ENCODE data around the gene SPAG9. TPM values are rescaled to one million over a fixed set of nuclear protein-coding genes. Genes with fewer than 3 reads are reported as not detected.
A peak's percentile ranks its signal among the peaks of the same experiment; 100 is the strongest.

The SPAG9 gene
- total RNA-seq, 1 experiment from 2014 or later, result 130 TPM

DNA sequence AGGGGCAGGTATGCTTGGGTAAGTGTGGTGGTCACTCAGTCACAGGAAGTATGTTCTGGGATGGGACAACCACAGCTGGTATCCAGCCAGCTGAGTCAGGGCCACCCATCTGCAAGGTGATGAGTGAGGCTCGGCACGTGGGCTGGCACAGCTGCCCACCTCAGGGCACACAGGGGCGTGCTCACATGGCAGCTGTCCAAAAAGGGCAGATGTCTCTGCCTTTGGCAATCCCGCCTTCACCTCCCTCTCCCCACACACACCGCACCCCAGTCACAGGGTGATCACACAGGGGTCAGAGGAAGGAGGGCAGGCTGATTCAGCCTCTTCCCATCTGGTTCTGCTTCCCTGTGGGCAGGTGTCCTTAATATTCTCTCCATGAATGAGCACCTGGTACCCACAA, 168.7 kb downstream of the SPAG9 start:
- H3K4me3 Mint-ChIP-seq (ENCODE audit: unreplicated experiment), result no peak overlapping the region
- TF ChIP-seq, protein P1, sequence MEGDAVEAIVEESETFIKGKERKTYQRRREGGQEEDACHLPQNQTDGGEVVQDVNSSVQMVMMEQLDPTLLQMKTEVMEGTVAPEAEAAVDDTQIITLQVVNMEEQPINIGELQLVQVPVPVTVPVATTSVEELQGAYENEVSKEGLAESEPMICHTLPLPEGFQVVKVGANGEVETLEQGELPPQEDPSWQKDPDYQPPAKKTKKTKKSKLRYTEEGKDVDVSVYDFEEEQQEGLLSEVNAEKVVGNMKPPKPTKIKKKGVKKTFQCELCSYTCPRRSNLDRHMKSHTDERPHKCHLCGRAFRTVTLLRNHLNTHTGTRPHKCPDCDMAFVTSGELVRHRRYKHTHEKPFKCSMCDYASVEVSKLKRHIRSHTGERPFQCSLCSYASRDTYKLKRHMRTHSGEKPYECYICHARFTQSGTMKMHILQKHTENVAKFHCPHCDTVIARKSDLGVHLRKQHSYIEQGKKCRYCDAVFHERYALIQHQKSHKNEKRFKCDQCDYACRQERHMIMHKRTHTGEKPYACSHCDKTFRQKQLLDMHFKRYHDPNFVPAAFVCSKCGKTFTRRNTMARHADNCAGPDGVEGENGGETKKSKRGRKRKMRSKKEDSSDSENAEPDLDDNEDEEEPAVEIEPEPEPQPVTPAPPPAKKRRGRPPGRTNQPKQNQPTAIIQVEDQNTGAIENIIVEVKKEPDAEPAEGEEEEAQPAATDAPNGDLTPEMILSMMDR (IDR thresholded peaks at IDR 0.05; ENCODE audit: insufficient read depth in 1 of 2, low read depth in 1 of 2, low read length in 1 of 2, severe bottlenecking in 1 of 2, unreplicated experiment in 1 of 2), result no peak
- no peaks in the 10 kb centered on the region for H3K9me3 ChIP-seq
- no peaks in the 10 kb centered on the region for H3K27me3 ChIP-seq (replicated peaks; ENCODE audit: control insufficient read depth, insufficient read depth, low read length)
- peak in 1 of 2 experiments; percentile 54 for DNase-seq
- intact Hi-C loops (cut with micrococcal nuclease; ENCODE audit: unreplicated experiment), result no loop called here
- H3K4me1 Mint-ChIP-seq (ENCODE audit: low read depth, unreplicated experiment), result peaks cover 31% of the 10 kb centered on the region
- peaks cover 28% of the 10 kb centered on the region for H3K4me1 ChIP-seq
- H3K4me3 ChIP-seq (ENCODE audit: low read depth, low read length), result no peak overlapping the region
- no TSS peak for BruUV-seq (replicated peaks)
- H3K36me3 Mint-ChIP-seq (ENCODE audit: insufficient read depth, unreplicated experiment), result peaks cover 7% of the 10 kb centered on the region
- POLR2A ChIA-PET, result interaction anchor here (1.4 kb wide), 1 partner anchor 86 kb away, joined by 7 read pairs; the partner anchor contains the start of gene TOB1
- H3K27me3 Mint-ChIP-seq (ENCODE audit: insufficient read depth, unreplicated experiment), result no peaks in the 10 kb centered on the region
- no peak overlapping the region for H3K27ac Mint-ChIP-seq (ENCODE audit: unreplicated experiment)
- H3K9me3 Mint-ChIP-seq (ENCODE audit: unreplicated experiment), result no peaks in the 10 kb centered on the region
- no peaks in the 10 kb centered on the region for H3K36me3 ChIP-seq (ENCODE audit: control insufficient read depth, insufficient read depth, low read length)
- CTCF ChIA-PET, result interaction anchor here (0.6 to 8.0 kb wide), 4 partner anchors 99 to 172 kb away, joined by 3 to 186 read pairs (median 4); no protein-coding TSS in a partner anchor

- TF ChIP-seq, protein P1 (IDR thresholded peaks at IDR 0.05; ENCODE audit: insufficient read depth in 1 of 2, low read depth in 1 of 2, low read length in 1 of 2, severe bottlenecking in 1 of 2, unreplicated experiment in 1 of 2), result peak; percentile 99
- Mint-ChIP-seq H3K9me3 (ENCODE audit: unreplicated experiment) (no peaks in the 10 kb centered on the region), H3K36me3 (ENCODE audit: insufficient read depth, unreplicated experiment) (peaks cover 7% of the 10 kb centered on the region), H3K27me3 (ENCODE audit: insufficient read depth, unreplicated experiment) (no peaks in the 10 kb centered on the region), H3K4me3 (ENCODE audit: unreplicated experiment) (peak overlapping the region; percentile 32), H3K4me1 (ENCODE audit: low read depth, unreplicated experiment) (peaks cover 31% of the 10 kb centered on the region), H3K27ac (ENCODE audit: unreplicated experiment) (peak overlapping the region; percentile 16)
- intact Hi-C loops (cut with micrococcal nuclease; ENCODE audit: unreplicated experiment), result loop anchor here (1.0 to 2.0 kb wide), 5 partner anchors 45 to 167 kb away; no protein-coding TSS in a partner anchor
- peak; percentile 90 to 93 for DNase-seq
- H3K27me3 ChIP-seq (replicated peaks; ENCODE audit: control insufficient read depth, insufficient read depth, low read length), result no peaks in the 10 kb centered on the region
- no TSS peak for BruUV-seq (replicated peaks)
- ChIA-PET CTCF (interaction anchor here (0.7 to 3.7 kb wide), 18 partner anchors 15 to 167 kb away, joined by 3 to 84 read pairs (median 4); partner anchors contain the start of gene TOB1), POLR2A (interaction anchor here (0.8 to 2.8 kb wide), 3 partner anchors 66 to 98 kb away, joined by 4 to 42 read pairs (median 5); partner anchors contain the start of gene TOB1)
- H3K9me3 ChIP-seq, result no peaks in the 10 kb centered on the region
- peaks cover 29% of the 10 kb centered on the region for H3K4me1 ChIP-seq
- no peaks in the 10 kb centered on the region for H3K36me3 ChIP-seq (ENCODE audit: control insufficient read depth, insufficient read depth, low read length)
- no peak overlapping the region for H3K4me3 ChIP-seq (ENCODE audit: low read depth, low read length)
Measured at GRCh38 chr17:50949989-50950877, 170.4 kb downstream of the SPAG9 start.
